Suprapubic skin (tissue), 3 donors: ENCODE data around the gene CYTH3.

ENCODE experiments used
- POLR2A ChIP-seq, 2 donors: fragments of 450-650 bp; IDR thresholded peaks; one replicate each; pipeline ENCODE4 v1.6.1; 2017; ENCODE audit warnings: antibody characterized with exemption in 2 of 2, mild to moderate bottlenecking in 2 of 2, moderate library complexity in 2 of 2
- TF ChIP-seq, protein P1 (sequence below), 2 donors: fragments of 200-600 bp in 1 of 2; fragments of 450-650 bp in 1 of 2; sonication (generic) in 1 of 2; IDR thresholded peaks; one replicate each; pipeline ENCODE4 v1.5.1; 2016 to 2019; ENCODE audit warnings: antibody characterized with exemption in 2 of 2, mild to moderate bottlenecking in 1 of 2, moderate library complexity in 1 of 2

- TF ChIP-seq, protein P1, sequence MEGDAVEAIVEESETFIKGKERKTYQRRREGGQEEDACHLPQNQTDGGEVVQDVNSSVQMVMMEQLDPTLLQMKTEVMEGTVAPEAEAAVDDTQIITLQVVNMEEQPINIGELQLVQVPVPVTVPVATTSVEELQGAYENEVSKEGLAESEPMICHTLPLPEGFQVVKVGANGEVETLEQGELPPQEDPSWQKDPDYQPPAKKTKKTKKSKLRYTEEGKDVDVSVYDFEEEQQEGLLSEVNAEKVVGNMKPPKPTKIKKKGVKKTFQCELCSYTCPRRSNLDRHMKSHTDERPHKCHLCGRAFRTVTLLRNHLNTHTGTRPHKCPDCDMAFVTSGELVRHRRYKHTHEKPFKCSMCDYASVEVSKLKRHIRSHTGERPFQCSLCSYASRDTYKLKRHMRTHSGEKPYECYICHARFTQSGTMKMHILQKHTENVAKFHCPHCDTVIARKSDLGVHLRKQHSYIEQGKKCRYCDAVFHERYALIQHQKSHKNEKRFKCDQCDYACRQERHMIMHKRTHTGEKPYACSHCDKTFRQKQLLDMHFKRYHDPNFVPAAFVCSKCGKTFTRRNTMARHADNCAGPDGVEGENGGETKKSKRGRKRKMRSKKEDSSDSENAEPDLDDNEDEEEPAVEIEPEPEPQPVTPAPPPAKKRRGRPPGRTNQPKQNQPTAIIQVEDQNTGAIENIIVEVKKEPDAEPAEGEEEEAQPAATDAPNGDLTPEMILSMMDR (IDR thresholded peaks at IDR 0.05), result no peak
- no peak for TF ChIP-seq POLR2A (IDR thresholded peaks at IDR 0.05)
Measured at GRCh38 chr7:6202117-6202516, 70.3 kb downstream of the CYTH3 start.
